ENCODE measurements around the gene PODXL.

GRCh38 chr7:131521651-131522163 is 34.7 kb downstream of the PODXL start:
- TF ChIP-seq POLR2A (IDR thresholded peaks at IDR 0.05; ENCODE audit: low read depth) (no peak), CTCF (IDR thresholded peaks at IDR 0.05) (no peak), EP300 (IDR thresholded peaks at IDR 0.05) (no peak)

All from esophagus muscularis mucosa (tissue), 4 donors.